Measurements from ENCODE around the gene MAP1B.

DNA sequence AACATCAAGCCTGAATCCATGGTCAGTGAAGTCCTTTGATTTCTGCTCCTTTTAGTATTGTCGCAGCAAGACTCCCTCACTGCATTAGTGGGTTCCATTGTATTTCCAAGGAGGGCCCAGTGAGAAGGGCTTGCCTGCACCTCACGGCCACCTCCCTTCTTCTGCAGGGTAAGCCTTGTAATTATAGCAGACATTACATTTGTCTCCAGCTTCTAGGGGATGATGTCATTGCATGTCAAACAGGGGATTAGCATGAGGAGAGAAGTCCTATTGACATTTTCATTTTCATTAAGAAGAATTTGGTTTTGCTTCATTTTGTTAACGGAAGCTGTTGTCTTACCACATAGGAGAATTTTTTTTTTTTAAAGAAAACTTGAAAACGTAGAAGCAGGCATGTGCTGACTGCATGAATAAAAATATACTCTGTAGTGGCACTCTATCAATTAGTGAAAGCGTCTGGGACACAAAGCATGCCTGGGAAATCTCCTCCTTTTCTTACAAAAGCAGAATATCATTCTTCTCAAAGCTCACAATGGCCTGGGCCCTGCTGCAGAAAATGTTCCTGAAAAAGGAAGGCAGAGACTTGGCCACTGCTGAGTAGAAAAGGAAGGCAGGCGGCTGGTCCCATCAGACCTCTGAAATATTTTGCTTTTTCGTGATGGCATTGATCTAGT is 27.1 kb downstream of the MAP1B start:
- TF ChIP-seq, protein P1, sequence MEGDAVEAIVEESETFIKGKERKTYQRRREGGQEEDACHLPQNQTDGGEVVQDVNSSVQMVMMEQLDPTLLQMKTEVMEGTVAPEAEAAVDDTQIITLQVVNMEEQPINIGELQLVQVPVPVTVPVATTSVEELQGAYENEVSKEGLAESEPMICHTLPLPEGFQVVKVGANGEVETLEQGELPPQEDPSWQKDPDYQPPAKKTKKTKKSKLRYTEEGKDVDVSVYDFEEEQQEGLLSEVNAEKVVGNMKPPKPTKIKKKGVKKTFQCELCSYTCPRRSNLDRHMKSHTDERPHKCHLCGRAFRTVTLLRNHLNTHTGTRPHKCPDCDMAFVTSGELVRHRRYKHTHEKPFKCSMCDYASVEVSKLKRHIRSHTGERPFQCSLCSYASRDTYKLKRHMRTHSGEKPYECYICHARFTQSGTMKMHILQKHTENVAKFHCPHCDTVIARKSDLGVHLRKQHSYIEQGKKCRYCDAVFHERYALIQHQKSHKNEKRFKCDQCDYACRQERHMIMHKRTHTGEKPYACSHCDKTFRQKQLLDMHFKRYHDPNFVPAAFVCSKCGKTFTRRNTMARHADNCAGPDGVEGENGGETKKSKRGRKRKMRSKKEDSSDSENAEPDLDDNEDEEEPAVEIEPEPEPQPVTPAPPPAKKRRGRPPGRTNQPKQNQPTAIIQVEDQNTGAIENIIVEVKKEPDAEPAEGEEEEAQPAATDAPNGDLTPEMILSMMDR (IDR thresholded peaks at IDR 0.05; ENCODE audit: low read depth, low read length, missing input control): no peak
- TF ChIP-seq, protein P2, sequence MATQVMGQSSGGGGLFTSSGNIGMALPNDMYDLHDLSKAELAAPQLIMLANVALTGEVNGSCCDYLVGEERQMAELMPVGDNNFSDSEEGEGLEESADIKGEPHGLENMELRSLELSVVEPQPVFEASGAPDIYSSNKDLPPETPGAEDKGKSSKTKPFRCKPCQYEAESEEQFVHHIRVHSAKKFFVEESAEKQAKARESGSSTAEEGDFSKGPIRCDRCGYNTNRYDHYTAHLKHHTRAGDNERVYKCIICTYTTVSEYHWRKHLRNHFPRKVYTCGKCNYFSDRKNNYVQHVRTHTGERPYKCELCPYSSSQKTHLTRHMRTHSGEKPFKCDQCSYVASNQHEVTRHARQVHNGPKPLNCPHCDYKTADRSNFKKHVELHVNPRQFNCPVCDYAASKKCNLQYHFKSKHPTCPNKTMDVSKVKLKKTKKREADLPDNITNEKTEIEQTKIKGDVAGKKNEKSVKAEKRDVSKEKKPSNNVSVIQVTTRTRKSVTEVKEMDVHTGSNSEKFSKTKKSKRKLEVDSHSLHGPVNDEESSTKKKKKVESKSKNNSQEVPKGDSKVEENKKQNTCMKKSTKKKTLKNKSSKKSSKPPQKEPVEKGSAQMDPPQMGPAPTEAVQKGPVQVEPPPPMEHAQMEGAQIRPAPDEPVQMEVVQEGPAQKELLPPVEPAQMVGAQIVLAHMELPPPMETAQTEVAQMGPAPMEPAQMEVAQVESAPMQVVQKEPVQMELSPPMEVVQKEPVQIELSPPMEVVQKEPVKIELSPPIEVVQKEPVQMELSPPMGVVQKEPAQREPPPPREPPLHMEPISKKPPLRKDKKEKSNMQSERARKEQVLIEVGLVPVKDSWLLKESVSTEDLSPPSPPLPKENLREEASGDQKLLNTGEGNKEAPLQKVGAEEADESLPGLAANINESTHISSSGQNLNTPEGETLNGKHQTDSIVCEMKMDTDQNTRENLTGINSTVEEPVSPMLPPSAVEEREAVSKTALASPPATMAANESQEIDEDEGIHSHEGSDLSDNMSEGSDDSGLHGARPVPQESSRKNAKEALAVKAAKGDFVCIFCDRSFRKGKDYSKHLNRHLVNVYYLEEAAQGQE (IDR thresholded peaks at IDR 0.05): no peak
- no peak for TF ChIP-seq RXRA (IDR thresholded peaks at IDR 0.05)
